ENCODE measurements around the gene POMGNT1. TPM values are rescaled to one million over a fixed set of nuclear protein-coding genes. Genes with fewer than 3 reads are reported as not detected.
"Not testable (repeated sequence)": the region's sequence is repeated elsewhere in the genome, so short reads cannot be mapped to it uniquely, and the experiment has no call there.

POMGNT1 gene
- total RNA-seq, 4 donors from 2014 or later: 5.6 to 67.2 (median 31.8) TPM

DNA sequence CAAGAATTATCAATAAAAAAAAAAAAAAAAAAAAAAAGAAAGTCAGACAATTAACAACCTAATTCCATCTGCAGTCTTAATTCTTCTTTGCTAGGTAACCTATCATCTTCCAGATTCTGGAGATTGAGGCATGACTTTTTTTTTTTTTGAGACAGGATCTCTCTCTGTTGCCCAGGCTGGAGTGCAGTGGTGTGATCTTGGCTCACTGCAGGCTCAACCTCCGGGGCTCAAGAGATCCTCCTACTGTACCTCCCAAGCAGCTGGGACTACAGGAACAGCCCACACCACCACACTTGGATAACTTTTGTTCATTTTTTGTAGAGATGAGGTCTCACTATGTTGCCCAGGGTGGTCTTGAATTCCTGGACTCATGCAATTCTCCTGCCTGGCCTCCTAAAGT, 44.7 kb upstream of the POMGNT1 start:
- TF ChIP-seq, protein P1, sequence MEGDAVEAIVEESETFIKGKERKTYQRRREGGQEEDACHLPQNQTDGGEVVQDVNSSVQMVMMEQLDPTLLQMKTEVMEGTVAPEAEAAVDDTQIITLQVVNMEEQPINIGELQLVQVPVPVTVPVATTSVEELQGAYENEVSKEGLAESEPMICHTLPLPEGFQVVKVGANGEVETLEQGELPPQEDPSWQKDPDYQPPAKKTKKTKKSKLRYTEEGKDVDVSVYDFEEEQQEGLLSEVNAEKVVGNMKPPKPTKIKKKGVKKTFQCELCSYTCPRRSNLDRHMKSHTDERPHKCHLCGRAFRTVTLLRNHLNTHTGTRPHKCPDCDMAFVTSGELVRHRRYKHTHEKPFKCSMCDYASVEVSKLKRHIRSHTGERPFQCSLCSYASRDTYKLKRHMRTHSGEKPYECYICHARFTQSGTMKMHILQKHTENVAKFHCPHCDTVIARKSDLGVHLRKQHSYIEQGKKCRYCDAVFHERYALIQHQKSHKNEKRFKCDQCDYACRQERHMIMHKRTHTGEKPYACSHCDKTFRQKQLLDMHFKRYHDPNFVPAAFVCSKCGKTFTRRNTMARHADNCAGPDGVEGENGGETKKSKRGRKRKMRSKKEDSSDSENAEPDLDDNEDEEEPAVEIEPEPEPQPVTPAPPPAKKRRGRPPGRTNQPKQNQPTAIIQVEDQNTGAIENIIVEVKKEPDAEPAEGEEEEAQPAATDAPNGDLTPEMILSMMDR (IDR thresholded peaks at IDR 0.05): no peak
- TF ChIP-seq POLR2A (IDR thresholded peaks at IDR 0.05): no peak
- H3K36me3 ChIP-seq: no peaks in the 10 kb centered on the region
- intact Hi-C loops (cut with DNase I; ENCODE audit: low total_unique reads): no loop called here
- no peaks in the 10 kb centered on the region for H3K4me1 ChIP-seq
- no peak for DNase-seq
- H3K27ac ChIP-seq: no peak overlapping the region
- H3K27me3 ChIP-seq: no peaks in the 10 kb centered on the region
- no peaks in the 10 kb centered on the region for H3K9me3 ChIP-seq
- no peak overlapping the region for H3K4me3 ChIP-seq

GRCh38 chr1:46241733-46242132, 43.5 kb upstream of the POMGNT1 start:
- H3K27me3 ChIP-seq; H3K4me1 ChIP-seq; H3K27ac ChIP-seq; intact Hi-C loops (cut with DNase I; ENCODE audit: low total_unique reads); H3K9me3 ChIP-seq; DNase-seq; H3K4me3 ChIP-seq; H3K36me3 ChIP-seq: not testable (repeated sequence)

- H3K27ac ChIP-seq; H3K36me3 ChIP-seq; DNase-seq; H3K27me3 ChIP-seq; H3K4me3 ChIP-seq; intact Hi-C loops (cut with DNase I; ENCODE audit: low total_unique reads); H3K4me1 ChIP-seq; H3K9me3 ChIP-seq: not testable (repeated sequence)
Measured at GRCh38 chr1:46238865-46239264, 40.6 kb upstream of the POMGNT1 start.

- H3K36me3 ChIP-seq: no peaks in the 10 kb centered on the region
- no peak for TF ChIP-seq POLR2A (IDR thresholded peaks at IDR 0.05)
- TF ChIP-seq, protein P1 (IDR thresholded peaks at IDR 0.05): no peak
Measured at GRCh38 chr1:46236882-46237281, 38.6 kb upstream of the POMGNT1 start.

DNA sequence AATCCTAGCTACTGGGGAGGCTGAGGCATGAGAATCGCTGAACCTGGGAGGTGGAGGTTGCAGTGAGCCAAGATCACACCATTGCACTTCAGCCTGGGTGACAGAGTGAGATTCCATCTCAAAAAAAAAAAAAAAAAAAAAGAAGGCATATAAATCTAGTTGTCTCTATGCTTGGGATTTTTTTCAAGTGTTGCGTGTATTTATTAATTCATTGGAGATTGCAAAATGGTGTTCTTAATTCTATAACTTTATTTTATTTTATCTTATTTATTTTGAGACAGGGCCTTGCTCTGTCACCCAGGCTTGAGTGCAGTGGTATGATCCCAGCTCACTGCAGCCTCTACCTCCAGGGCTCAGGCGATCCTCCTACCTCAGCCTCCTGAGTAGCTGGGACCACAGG, 33.0 kb upstream of the POMGNT1 start:
- H3K9me3 ChIP-seq; DNase-seq; intact Hi-C loops (cut with DNase I; ENCODE audit: low total_unique reads); H3K4me1 ChIP-seq; H3K4me3 ChIP-seq; H3K27ac ChIP-seq; H3K27me3 ChIP-seq; H3K36me3 ChIP-seq: not testable (repeated sequence)

More at GRCh38 chr1:46236882-46237281, 38.6 kb upstream of the POMGNT1 start:
- H3K27ac ChIP-seq: no peak overlapping the region
- H3K4me1 ChIP-seq: no peaks in the 10 kb centered on the region
- intact Hi-C loops (cut with DNase I; ENCODE audit: low total_unique reads): no loop called here
- no peak overlapping the region for H3K4me3 ChIP-seq
- H3K27me3 ChIP-seq: no peaks in the 10 kb centered on the region
- DNase-seq: no peak
- H3K9me3 ChIP-seq: no peaks in the 10 kb centered on the region

- H3K27me3 ChIP-seq: no peaks in the 10 kb centered on the region
- no peaks in the 10 kb centered on the region for H3K36me3 ChIP-seq
- no peak for TF ChIP-seq POLR2A (IDR thresholded peaks at IDR 0.05)
- DNase-seq: no peak
- no peaks in the 10 kb centered on the region for H3K4me1 ChIP-seq
- H3K27ac ChIP-seq: no peak overlapping the region
- no peak overlapping the region for H3K4me3 ChIP-seq
- H3K9me3 ChIP-seq: no peaks in the 10 kb centered on the region
- intact Hi-C loops (cut with DNase I; ENCODE audit: low total_unique reads): no loop called here
Measured at GRCh38 chr1:46224966-46225365, 26.7 kb upstream of the POMGNT1 start.

DNA sequence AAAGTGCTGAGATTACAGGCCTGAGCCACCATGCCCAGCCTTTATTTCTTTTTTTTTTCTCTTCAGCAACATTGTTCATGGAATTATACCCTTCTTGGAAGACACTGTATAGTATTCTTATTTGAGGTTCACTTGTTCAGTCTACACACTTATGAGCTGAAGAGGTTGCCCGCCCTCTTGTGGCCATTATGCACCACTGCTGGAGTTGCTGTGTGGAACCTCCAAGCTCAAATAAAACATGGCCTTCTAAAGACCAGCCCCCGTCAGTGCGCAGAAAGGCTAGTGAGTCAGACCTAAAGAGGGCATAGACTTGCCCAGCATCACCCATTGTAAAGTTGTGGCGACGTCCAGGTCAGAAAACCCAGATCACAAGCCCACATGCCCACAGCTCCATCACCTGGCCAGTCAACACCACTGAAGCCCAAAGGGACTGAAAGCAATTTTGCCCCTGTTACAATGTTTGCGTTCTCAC, 25.3 kb upstream of the POMGNT1 start:
- H3K4me3 ChIP-seq: no peak overlapping the region
- no peaks in the 10 kb centered on the region for H3K36me3 ChIP-seq
- H3K27me3 ChIP-seq: no peaks in the 10 kb centered on the region
- H3K9me3 ChIP-seq: no peaks in the 10 kb centered on the region
- no peak overlapping the region for H3K27ac ChIP-seq
- no peaks in the 10 kb centered on the region for H3K4me1 ChIP-seq
- TF ChIP-seq, protein P1 (IDR thresholded peaks at IDR 0.05): peak; percentile 79 to 84 (median 82)
- no peak for TF ChIP-seq POLR2A (IDR thresholded peaks at IDR 0.05)
- intact Hi-C loops (cut with DNase I; ENCODE audit: low total_unique reads): no loop called here
- DNase-seq: peak; percentile 49 to 74

DNA sequence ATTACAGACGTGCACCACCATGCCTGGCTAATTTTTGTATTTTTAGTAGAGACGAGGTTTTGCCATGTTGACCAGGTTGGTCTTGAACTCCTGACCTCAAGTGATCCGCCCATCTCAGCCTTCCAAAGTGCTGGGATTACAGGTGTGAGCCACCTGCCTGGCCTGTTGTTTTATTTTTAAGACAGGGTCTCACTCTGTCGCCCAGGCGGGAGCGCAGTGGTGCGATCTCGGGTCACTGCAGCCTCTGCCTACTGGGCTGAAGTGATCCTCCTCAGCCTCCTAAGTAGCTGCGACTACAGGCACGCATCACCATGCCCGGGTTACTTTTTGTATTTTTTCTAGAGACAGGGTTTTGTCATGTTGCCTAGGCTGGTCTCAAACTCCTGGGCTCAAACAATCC, 24.8 kb upstream of the POMGNT1 start:
- H3K27me3 ChIP-seq; H3K27ac ChIP-seq; H3K4me1 ChIP-seq; DNase-seq; H3K36me3 ChIP-seq; H3K9me3 ChIP-seq; intact Hi-C loops (cut with DNase I; ENCODE audit: low total_unique reads); H3K4me3 ChIP-seq: not testable (repeated sequence)
